DND-41 (cell line): ENCODE results near the gene RGS3.

Source experiments
- EZH2 ChIP-seq: IDR thresholded peaks from 3 replicates; pipeline ENCODE4 v1.6.1; 2012; ENCODE audit warnings: borderline replicate concordance, low read depth, mild to moderate bottlenecking, moderate library complexity, low read length, inconsistent platforms; ENCODE audit not compliant: severe bottlenecking
- TF ChIP-seq, protein P1 (sequence below): IDR thresholded peaks from 2 replicates; pipeline ENCODE4 v1.5.1; 2012; ENCODE audit warnings: borderline replicate concordance, low read length, moderate library complexity, mild to moderate bottlenecking; ENCODE audit not compliant: poor library complexity, severe bottlenecking; ENCODE audit errors: extremely low read depth

DNA sequence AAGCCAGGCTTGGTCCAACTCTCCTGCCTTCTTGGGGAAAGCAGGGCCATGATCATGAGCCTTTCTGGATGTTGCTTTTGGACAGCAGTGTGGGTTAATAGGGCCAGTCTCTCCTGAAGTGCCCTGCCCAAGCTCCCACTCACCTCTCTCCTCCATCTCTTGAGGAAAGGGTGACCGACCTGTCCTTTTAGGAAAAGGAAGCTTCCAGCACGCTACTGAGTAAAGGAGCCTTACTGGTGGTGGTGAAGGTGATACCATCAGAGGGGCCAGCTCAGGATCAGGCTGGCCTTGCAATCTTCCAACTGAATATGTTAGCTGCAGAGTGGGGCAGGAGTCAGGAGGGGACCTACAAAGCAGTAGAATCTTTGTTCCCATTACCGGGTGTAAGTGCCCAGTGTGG, 2.2 kb upstream of the RGS3 start:
- TF ChIP-seq, protein P1, sequence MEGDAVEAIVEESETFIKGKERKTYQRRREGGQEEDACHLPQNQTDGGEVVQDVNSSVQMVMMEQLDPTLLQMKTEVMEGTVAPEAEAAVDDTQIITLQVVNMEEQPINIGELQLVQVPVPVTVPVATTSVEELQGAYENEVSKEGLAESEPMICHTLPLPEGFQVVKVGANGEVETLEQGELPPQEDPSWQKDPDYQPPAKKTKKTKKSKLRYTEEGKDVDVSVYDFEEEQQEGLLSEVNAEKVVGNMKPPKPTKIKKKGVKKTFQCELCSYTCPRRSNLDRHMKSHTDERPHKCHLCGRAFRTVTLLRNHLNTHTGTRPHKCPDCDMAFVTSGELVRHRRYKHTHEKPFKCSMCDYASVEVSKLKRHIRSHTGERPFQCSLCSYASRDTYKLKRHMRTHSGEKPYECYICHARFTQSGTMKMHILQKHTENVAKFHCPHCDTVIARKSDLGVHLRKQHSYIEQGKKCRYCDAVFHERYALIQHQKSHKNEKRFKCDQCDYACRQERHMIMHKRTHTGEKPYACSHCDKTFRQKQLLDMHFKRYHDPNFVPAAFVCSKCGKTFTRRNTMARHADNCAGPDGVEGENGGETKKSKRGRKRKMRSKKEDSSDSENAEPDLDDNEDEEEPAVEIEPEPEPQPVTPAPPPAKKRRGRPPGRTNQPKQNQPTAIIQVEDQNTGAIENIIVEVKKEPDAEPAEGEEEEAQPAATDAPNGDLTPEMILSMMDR: no peak
- TF ChIP-seq EZH2: no peak
